GM10248 (cell line): Measurements from ENCODE around the gene IPO9.

Experiments
- CTCF ChIA-PET: fragments of 300-600 bp; sonication (Branson Sonifier 250); formaldehyde crosslinking; extraction: SDS; loops from one replicate; lab custom pipeline; 2021; ENCODE audit warnings: antibody characterized with exemption; lab: Yijun Ruan, JAX
- POLR2A ChIA-PET: fragments of 350-650 bp; sonication (Branson Sonifier 250); formaldehyde crosslinking; extraction: SDS; loops from one replicate; lab custom pipeline; 2020; ENCODE audit warnings: antibody characterized with exemption; lab: Yijun Ruan, JAX
- DNase-seq: peaks from one replicate; pipeline ENCODE4 v3.0.0; 2012; ENCODE audit errors: extremely low spot score
- CTCF ChIP-seq: IDR thresholded peaks from 2 replicates; pipeline ENCODE4 v1.5.1; 2012; ENCODE audit warnings: mild to moderate bottlenecking, low read depth; ENCODE audit errors: extremely low read depth, missing control alignments, control extremely low read depth

IPO9 gene

GRCh38 chr1:201882665-201883132 lies 53.7 kb downstream of the IPO9 start:
- DNase-seq: peak; percentile 39
- ChIA-PET CTCF (interaction anchor here (0.9 to 11.2 kb wide), 5 partner anchors 8 to 253 kb away, joined by 4 to 174 read pairs (median 6); partner anchors contain the start of gene SHISA4), POLR2A (no interaction called here)
- TF ChIP-seq CTCF: no peak

GRCh38 chr1:201883266-201883665 lies 54.3 kb downstream of the IPO9 start:
- ChIA-PET POLR2A (no interaction called here), CTCF (interaction anchor here (0.9 to 11.2 kb wide), 5 partner anchors 9 to 252 kb away, joined by 4 to 174 read pairs (median 6); partner anchors contain the start of gene SHISA4)
- no peak for DNase-seq
- no peak for TF ChIP-seq CTCF

GRCh38 chr1:201883786-201884185 lies 54.8 kb downstream of the IPO9 start:
- DNase-seq: peak; percentile 13
- POLR2A ChIA-PET: no interaction called here
- CTCF ChIA-PET: interaction anchor here (0.8 to 11.2 kb wide), 4 partner anchors 9 to 89 kb away, joined by 3 to 174 read pairs (median 16); partner anchors contain the start of gene SHISA4
- no peak for TF ChIP-seq CTCF

- POLR2A ChIA-PET: no interaction called here
- CTCF ChIA-PET: interaction anchor here (0.8 to 11.2 kb wide), 4 partner anchors 8 to 89 kb away, joined by 3 to 174 read pairs (median 16); partner anchors contain the start of gene SHISA4
- no peak for TF ChIP-seq CTCF
- no peak for DNase-seq
Observed at GRCh38 chr1:201884425-201884824, 55.5 kb downstream of the IPO9 start.

GRCh38 chr1:201885531-201886075 lies 56.6 kb downstream of the IPO9 start:
- peak; percentile 14 for DNase-seq
- ChIA-PET CTCF (interaction anchor here (2.1 to 11.2 kb wide), 3 partner anchors 7 to 87 kb away, joined by 9 to 174 read pairs (median 14); partner anchors contain the start of gene SHISA4), POLR2A (no interaction called here)
- no peak for TF ChIP-seq CTCF

GRCh38 chr1:201886103-201886885 lies 57.3 kb downstream of the IPO9 start:
- CTCF ChIA-PET: interaction anchor here (1.0 to 11.2 kb wide), 5 partner anchors 7 to 228 kb away, joined by 3 to 174 read pairs (median 9); partner anchors contain the start of gene SHISA4

More at GRCh38 chr1:201886103-201886885, 57.3 kb downstream of the IPO9 start:
- POLR2A ChIA-PET: interaction anchor here (0.6 kb wide), 1 partner anchor 50 kb away, joined by 7 read pairs; no protein-coding TSS in a partner anchor
- no peak for TF ChIP-seq CTCF
- no peak for DNase-seq
